ENCODE data around the gene PAN2. TPM values are rescaled to one million over a fixed set of nuclear protein-coding genes. Genes with fewer than 3 reads are reported as not detected.
A peak's percentile ranks its signal among the peaks of the same experiment; 100 is the strongest.

Gene PAN2
- total RNA-seq, 4 donors from 2014 or later, result 14.1 to 34.5 (median 24.4) TPM

- Histone ChIP-seq H3K27me3 (no peaks in the 10 kb centered on the region), H3K36me3 (no peaks in the 10 kb centered on the region), H3K4me3 (no peak overlapping the region), H3K4me1 (no peaks in the 10 kb centered on the region), H3K27ac (replicated peaks in 1 of 4) (no peak overlapping the region), H3K9me3 (no peaks in the 10 kb centered on the region)
- 81% methylated on average over 3 of the region's 3 CpGs for WGBS
- no peak for DNase-seq (ENCODE audit: extremely low spot score)
- intact Hi-C loops (cut with DNase I), result no loop called here
- TF ChIP-seq EP300 (IDR thresholded peaks at IDR 0.05) (no peak), POLR2A (IDR thresholded peaks at IDR 0.05; ENCODE audit: low read depth) (no peak)
Observed at GRCh38 chr12:56366948-56367347, 33.1 kb upstream of the PAN2 start.

- H3K9me3 ChIP-seq, result no peaks in the 10 kb centered on the region
- WGBS, result 93% methylated on average over 10 of the region's 10 CpGs
- DNase-seq (ENCODE audit: extremely low spot score), result no peak
- no peak for TF ChIP-seq EP300 (IDR thresholded peaks at IDR 0.05)
- TF ChIP-seq CTCF (IDR thresholded peaks at IDR 0.05), result no peak
- no peak for TF ChIP-seq POLR2A (IDR thresholded peaks at IDR 0.05; ENCODE audit: low read depth)
- TF ChIP-seq POLR2AphosphoS5 (IDR thresholded peaks at IDR 0.05), result no peak
- H3K36me3 ChIP-seq, result no peaks in the 10 kb centered on the region
- intact Hi-C loops (cut with DNase I), result loop anchor here (5.0 kb wide), 1 partner anchor 100 kb away; no protein-coding TSS in a partner anchor
- H3K27ac ChIP-seq (replicated peaks in 1 of 4), result no peak within 1 kb of the TSS
- peaks cover 13 to 29% (median 24%) of the 10 kb centered on the region in 4 donors for H3K4me1 ChIP-seq
- no peak within 1 kb of the TSS for H3K4me3 ChIP-seq
- no peaks in the 10 kb centered on the region for H3K27me3 ChIP-seq
Observed at GRCh38 chr12:56362130-56363059, 28.6 kb upstream of the PAN2 start, which contains the start of gene APOF. TSS of gene APOF (minus strand) at chr12:56362857. CDS start at chr12:56362745, 112 bp downstream.

GRCh38 chr12:56361487-56362129 lies 27.8 kb upstream of the PAN2 start:
- peaks cover 0 to under 1% (median 0%) of the 10 kb centered on the region in 4 donors for H3K36me3 ChIP-seq
- WGBS, result 92% methylated on average over 4 of the region's 8 CpGs
- no peaks in the 10 kb centered on the region for H3K27me3 ChIP-seq
- H3K4me1 ChIP-seq, result peaks cover 13 to 32% (median 28%) of the 10 kb centered on the region in 4 donors
- no peak for TF ChIP-seq POLR2A (IDR thresholded peaks at IDR 0.05; ENCODE audit: low read depth)
- no peak for TF ChIP-seq CTCF (IDR thresholded peaks at IDR 0.05)
- no peak for TF ChIP-seq POLR2AphosphoS5 (IDR thresholded peaks at IDR 0.05)
- TF ChIP-seq EP300 (IDR thresholded peaks at IDR 0.05), result no peak
- H3K4me3 ChIP-seq, result no peak overlapping the region
- H3K27ac ChIP-seq (replicated peaks in 1 of 4), result peak overlapping the region in 1 of 4 donors; percentile 93
- DNase-seq (ENCODE audit: extremely low spot score), result no peak
- no peaks in the 10 kb centered on the region for H3K9me3 ChIP-seq
- intact Hi-C loops (cut with DNase I), result loop anchor here (5.0 kb wide), 1 partner anchor 101 kb away; no protein-coding TSS in a partner anchor

- WGBS, result 1% methylated on average over 31 of the region's 54 CpGs
- H3K9me3 ChIP-seq, result no peaks in the 10 kb centered on the region
- intact Hi-C loops (cut with DNase I), result loop anchor here (5.0 kb wide), 1 partner anchor 102 kb away; no protein-coding TSS in a partner anchor
- peak within 1 kb of the TSS; percentile 71 to 86 (median 80) for H3K4me3 ChIP-seq
- peak; percentile 100 for DNase-seq (ENCODE audit: extremely low spot score)
- H3K27ac ChIP-seq (replicated peaks in 1 of 4), result peak within 1 kb of the TSS; percentile 91 to 94 (median 92)
- H3K36me3 ChIP-seq, result peaks cover 9 to 15% (median 14%) of the 10 kb centered on the region in 4 donors
- H3K4me1 ChIP-seq, result peaks cover 13 to 32% (median 28%) of the 10 kb centered on the region in 4 donors
- peak; percentile 66 for TF ChIP-seq POLR2A (IDR thresholded peaks at IDR 0.05; ENCODE audit: low read depth)
- no peak for TF ChIP-seq EP300 (IDR thresholded peaks at IDR 0.05)
- TF ChIP-seq CTCF (IDR thresholded peaks at IDR 0.05), result peak in 1 of 3 experiments; percentile 13
- peak; percentile 84 to 94 for TF ChIP-seq POLR2AphosphoS5 (IDR thresholded peaks at IDR 0.05)
- H3K27me3 ChIP-seq, result no peaks in the 10 kb centered on the region
Observed at GRCh38 chr12:56359851-56360767, 26.3 kb upstream of the PAN2 start, which contains the start of gene STAT2. TSS of gene STAT2 (minus strand) at chr12:56360107. CDS start at chr12:56356571, 3,536 bp downstream.

Data from esophagus muscularis mucosa (tissue), 4 donors.